K562 (cell line): Measurements from ENCODE around the gene HDHD5. TPM values are rescaled to one million over a fixed set of nuclear protein-coding genes. Genes with fewer than 3 reads are reported as not detected.

Experiments
- ATAC-seq: fragments of 200-7000 bp; cut with Tn5 transposase; 3 replicates; pipeline ENCODE4 v1.9.1; 2020; ENCODE audit warnings: moderate library complexity
- BruUV-seq: library from RNA; stranded (reverse); fragments of 400-500 nt; replicated peaks from 2 replicates; lab custom pipeline; 2021; lab: Mats Ljungman, UMichigan
- CTCF ChIA-PET: fragments of 300-600 bp; formaldehyde crosslinking; extraction: SDS; loops from one replicate; lab custom pipeline; 2021; ENCODE audit warnings: low intra/inter-chr PET ratio; lab: Yijun Ruan, JAX
- POLR2A ChIA-PET: fragments of 300-600, 350-650 bp; sonication (Branson Sonifier 250); formaldehyde crosslinking; extraction: SDS; loops from one replicate; lab custom pipeline; 2021; ENCODE audit warnings: antibody characterized with exemption, inconsistent platforms; lab: Yijun Ruan, JAX
- DNase-seq, 4 experiments: peaks; one replicate each; pipeline versions ENCODE4 v3.0.0 to v3.0.0-alpha.2; 2011 to 2018; ENCODE audit warnings: low spot score in 3 of 4, mixed read lengths in 3 of 4; ENCODE audit errors: extremely low read depth in 1 of 4
- FAIRE-seq: peaks from 2 replicates; lab custom pipeline; 2011; peaks lifted over from hg19 to GRCh38; lab: Jason Lieb, UNC
- H2AFZ ChIP-seq: 2 replicates; pipeline ENCODE4 v1.6.0; 2011; ENCODE audit warnings: low read depth, low read length, control low read depth, inconsistent platforms
- H3K27ac ChIP-seq: fragments of 200-600 bp; 3 replicates; pipeline ENCODE4 v1.8.0; 2011; ENCODE audit warnings: low read depth, mild to moderate bottlenecking, control low read depth, inconsistent platforms, low read length, moderate library complexity, mixed read lengths; ENCODE audit errors: extremely low read depth
- H3K27me3 ChIP-seq, 2 experiments: fragments of 300-600 bp in 1 of 2; 2 replicates in 1 of 2; 3 replicates in 1 of 2; pipeline versions ENCODE4 v1.6.0 to v1.8.0; 2011; ENCODE audit warnings: inconsistent platforms in 2 of 2, low read length in 2 of 2, mild to moderate bottlenecking in 1 of 2, mixed read lengths in 1 of 2, moderate library complexity in 1 of 2; ENCODE audit not compliant: control insufficient read depth in 2 of 2, insufficient read depth in 2 of 2
- H3K36me3 ChIP-seq: fragments of 300-600 bp; 3 replicates; pipeline ENCODE4 v1.8.0; 2011; ENCODE audit warnings: mild to moderate bottlenecking, low read length, inconsistent platforms; ENCODE audit not compliant: control insufficient read depth, insufficient read depth
- H3K4me1 ChIP-seq, 2 experiments: fragments of 200-600 bp in 1 of 2; replicated peaks in 1 of 2; 2 replicates in 1 of 2; 3 replicates in 1 of 2; pipeline versions ENCODE4 v1.5.1 to v1.8.0; 2011; ENCODE audit warnings: inconsistent platforms in 2 of 2, low read length in 2 of 2, mild to moderate bottlenecking in 1 of 2, mixed read lengths in 1 of 2, moderate library complexity in 1 of 2; ENCODE audit not compliant: control insufficient read depth in 2 of 2, insufficient read depth in 2 of 2
- H3K4me2 ChIP-seq: 2 replicates; pipeline ENCODE4 v1.6.1; 2011; ENCODE audit warnings: low read length, control low read depth, inconsistent platforms, mixed read lengths; ENCODE audit not compliant: insufficient read depth
- H3K4me3 ChIP-seq: fragments of 200-600 bp; sonication (generic), shearing (Covaris generic); 2 replicates; pipeline ENCODE4 v1.5.1; 2016; ENCODE audit warnings: control low read depth, inconsistent platforms
- H3K79me2 ChIP-seq: fragments of 200-600 bp; 3 replicates; pipeline ENCODE4 v1.8.0; 2011; ENCODE audit warnings: low read length, inconsistent platforms; ENCODE audit not compliant: control insufficient read depth, insufficient read depth
- H3K9ac ChIP-seq, 2 experiments: 2 replicates each; pipeline versions ENCODE4 v1.6.0 to v1.6.1; 2011; ENCODE audit warnings: low read depth in 2 of 2, low read length in 2 of 2, control low read depth in 1 of 2, inconsistent platforms in 1 of 2, mild to moderate bottlenecking in 1 of 2, mixed read lengths in 1 of 2; ENCODE audit not compliant: insufficient read depth in 1 of 2
- H3K9me1 ChIP-seq: one replicate; pipeline ENCODE4 v1.6.0; 2011; ENCODE audit warnings: inconsistent platforms, mild to moderate bottlenecking, low read length, moderate library complexity; ENCODE audit not compliant: control insufficient read depth, insufficient read depth
- H3K9me3 ChIP-seq: replicated peaks from 2 replicates; pipeline ENCODE4 v1.5.1; 2011; ENCODE audit warnings: low read depth, low read length, inconsistent platforms; ENCODE audit not compliant: control insufficient read depth, insufficient read depth
- H4K20me1 ChIP-seq: replicated peaks from 2 replicates; pipeline ENCODE4 v1.6.1; 2011; ENCODE audit warnings: low read length, inconsistent platforms, mixed read lengths; ENCODE audit not compliant: control insufficient read depth, insufficient read depth
- ARID4B ChIP-seq: sonication (generic); formaldehyde crosslinking; IDR thresholded peaks from 2 replicates; pipeline ENCODE4 v1.8.0; 2022; ENCODE audit warnings: mild to moderate bottlenecking, missing genetic modification reagents
- BCOR ChIP-seq: fragments of 450-650 bp; IDR thresholded peaks from 2 replicates; pipeline ENCODE4 v1.6.1; 2016
- BRD4 ChIP-seq: fragments of 200-600 bp; sonication (generic); IDR thresholded peaks from 2 replicates; pipeline ENCODE4 v1.6.1; 2017; ENCODE audit warnings: inconsistent platforms
- CTCF ChIP-seq, 3 experiments: IDR thresholded peaks in 2 of 3; conservative IDR thresholded peaks in 1 of 3; 2 replicates each; pipeline ENCODE4 v1.5.1; 2011 to 2012; ENCODE audit warnings: low read length in 3 of 3, mild to moderate bottlenecking in 3 of 3, control low read depth in 2 of 3, improper control_type of control experiment in 1 of 3, inconsistent platforms in 1 of 3, low read depth in 1 of 3, mixed read lengths in 1 of 3, moderate library complexity in 1 of 3; ENCODE audit not compliant: insufficient read depth in 2 of 3
- HMBOX1 ChIP-seq: sonication (generic); IDR thresholded peaks from 2 replicates; pipeline ENCODE4 v1.6.1; 2016
- MAFF ChIP-seq: IDR thresholded peaks from 2 replicates; pipeline ENCODE4 v1.6.1; 2012; ENCODE audit warnings: low read length, improper control_type of control experiment
- PRDM10 ChIP-seq: fragments of 450-650 bp; IDR thresholded peaks from 2 replicates; pipeline ENCODE4 v1.6.1; 2018; ENCODE audit not compliant: partially characterized antibody
- RHOXF2B ChIP-seq: fragments of 250-450 bp; sonication (Bioruptor Pico); conservative IDR thresholded peaks from 2 replicates; pipeline ENCODE4 v1.5.1; 2021
- USF1 ChIP-seq: sonication (generic); formaldehyde crosslinking; IDR thresholded peaks from 2 replicates; pipeline ENCODE4 v1.9.0; 2022; ENCODE audit warnings: mild to moderate bottlenecking, missing genetic modification reagents
- ZNF384 ChIP-seq: IDR thresholded peaks from 2 replicates; pipeline ENCODE4 v1.6.1; 2012; ENCODE audit warnings: low read depth, low read length, improper control_type of control experiment
- WGBS: fragments of 100-300 bp; shearing (Covaris generic); methylation state at CpG from one replicate; pipeline ENCODE4 v1.1.6; 2016; ENCODE audit warnings: low coverage, mixed read lengths; ENCODE audit not compliant: insufficient coverage; ENCODE audit errors: missing lambda C conversion rate; 5-methylcytosine and 5-hydroxymethylcytosine counted together
- in situ Hi-C: fragments of 300-500 bp; cut with MboI; formaldehyde crosslinking; loops from 4 replicates; pipeline ENCODE4 v1.15.0; 2018; ENCODE audit warnings: inconsistent platforms, mixed read lengths
- intact Hi-C: fragments of 100-400 bp; cut with micrococcal nuclease; formaldehyde crosslinking; loops from 2 replicates; pipeline ENCODE4 v1.14.2; 2022
- polyA plus RNA-seq, 8 experiments: library from polyadenylated mRNA; depleted of rRNA in 4 of 8; stranded (reverse) in 5 of 8; unstranded in 3 of 8; fragments of >200 nt; fragmentation: Nextera tagmentation in 2 of 8; fragmentation: Illumina TruSeq in 1 of 8; extraction: Ambion mirVana in 2 of 8; extraction: Trizol in 1 of 8; gene quantifications; 2 replicates each; pipeline versions ENCODE4 v1.2.1 to v1.2.3, GENCODE V29; 2011 to 2014; ENCODE audit warnings: inconsistent platforms in 1 of 8, missing spikeins in 1 of 8
- total RNA-seq, 7 experiments: library from RNA; depleted of rRNA in 6 of 7; stranded (reverse); fragments of >200 nt in 6 of 7; fragmentation: Illumina TruSeq in 2 of 7; extraction: Trizol in 2 of 7; gene quantifications; 2 replicates each; pipeline versions ENCODE4 v1.2.1 to v1.2.3, GENCODE V29; 2011 to 2021; ENCODE audit warnings: low replicate concordance in 1 of 7

The HDHD5 gene
- total and polyA plus RNA-seq, 9 of the 15 experiments (the other 6 are each of a cell fraction or from before 2014, with no cell fraction given): 1.6 to 36.6 (median 24.2) TPM

GRCh38 chr22:17095538-17095937, 63.5 kb downstream of the HDHD5 start:
- Histone ChIP-seq H3K27ac (no peak overlapping the region), H3K9me3 (no peaks in the 10 kb centered on the region), H3K4me2 (no peak overlapping the region), H3K9me1 (no peaks in the 10 kb centered on the region), H3K27me3 (no peaks in the 10 kb centered on the region), H3K4me1 (peaks cover 5 to 8% of the 10 kb centered on the region in 2 experiments; a peak in 4 of 5 replicates), H2AFZ (no peak overlapping the region), H3K79me2 (no peaks in the 10 kb centered on the region), H4K20me1 (peaks cover 3% of the 10 kb centered on the region; the same call in 1 of the 2 replicates), H3K9ac (no peak overlapping the region), H3K36me3 (peaks cover 25% of the 10 kb centered on the region; the same call in 1 of the 3 replicates), H3K4me3 (no peak overlapping the region)
- WGBS: 66% methylated on average over 6 of the region's 6 CpGs
- peak in 3 of 4 experiments; percentile 31 to 57 (median 57) for DNase-seq
- ATAC-seq: peak; percentile 77
- intact Hi-C loops (no loop called here), in situ Hi-C loops (no loop called here)
- FAIRE-seq: peak; percentile 32
- BruUV-seq: no TSS peak
- CTCF ChIA-PET: no interaction called here
- POLR2A ChIA-PET: interaction anchor here (0.5 to 0.6 kb wide), 2 partner anchors 25 to 61 kb away, joined by 3 read pairs; no protein-coding TSS in a partner anchor
- TF ChIP-seq USF1 (CRISPR knock-in tag) (no peak), ZNF384 (no peak), RHOXF2B (no peak), ARID4B (CRISPR knock-in tag) (no peak), BCOR (no peak), CTCF (IDR thresholded peaks at IDR 0.05 in 2 of 3, conservative IDR thresholded peaks at IDR 0.05 in 1 of 3; ENCODE audit: insufficient read depth in 2 of 3, low read depth in 1 of 3, low read length in 3 of 3) (peak; percentile 37 to 51 (median 42); a peak in 3 of 6 replicates), MAFF (no peak), PRDM10 (no peak), HMBOX1 (no peak), BRD4 (no peak)
